Measurements from ENCODE around the gene IGSF3.
"Not testable (repeated sequence)": the region's sequence is repeated elsewhere in the genome, so short reads cannot be mapped to it uniquely, and the experiment has no call there.

Gene IGSF3

DNA sequence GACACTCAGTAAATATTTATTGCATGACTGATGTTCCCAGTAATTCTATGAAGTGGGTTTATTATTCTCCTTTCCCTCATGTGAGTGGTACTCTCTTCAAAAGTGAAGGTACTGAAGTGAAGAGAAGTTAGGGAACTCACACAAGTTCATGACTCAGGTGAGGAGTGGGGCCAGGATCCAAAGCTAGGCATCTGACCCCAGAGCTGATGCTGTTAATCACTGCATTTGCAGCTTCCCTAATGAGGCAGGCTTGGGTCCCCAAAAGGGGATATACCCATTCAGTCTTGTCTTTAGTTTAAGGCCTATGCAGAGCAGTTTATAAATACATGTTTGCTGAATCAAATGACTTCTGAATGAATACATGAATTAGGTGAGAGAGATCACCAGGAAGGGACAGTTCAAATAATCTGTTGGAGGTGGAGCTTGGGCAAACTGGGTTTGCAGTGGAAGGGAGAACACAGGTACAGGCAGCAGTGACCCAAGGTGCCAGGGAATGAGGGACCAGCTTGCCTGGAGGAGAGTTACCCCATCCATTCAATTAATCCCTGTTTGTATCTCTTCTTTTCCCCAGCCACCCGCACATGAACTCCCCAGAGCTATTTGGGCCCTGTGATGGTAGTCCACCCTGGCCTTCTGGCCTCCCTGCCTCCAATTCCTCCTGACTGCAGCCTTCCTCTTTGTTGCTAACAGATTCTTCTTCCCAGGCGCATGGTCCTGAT, 98.7 kb downstream of the IGSF3 start:
- Mint-ChIP-seq H3K27ac (peak overlapping the region; percentile 19 to 77 (median 60)), H3K36me3 (ENCODE audit: low read depth) (peaks cover 12% of the 10 kb centered on the region), H3K9me3 (peaks cover 8% of the 10 kb centered on the region), H3K4me3 (peak overlapping the region; percentile 82 to 86 (median 83)), H3K27me3 (ENCODE audit: low read depth) (peaks cover 16% of the 10 kb centered on the region), H3K4me1 (peaks cover 17% of the 10 kb centered on the region)
- TF ChIP-seq, protein P1, sequence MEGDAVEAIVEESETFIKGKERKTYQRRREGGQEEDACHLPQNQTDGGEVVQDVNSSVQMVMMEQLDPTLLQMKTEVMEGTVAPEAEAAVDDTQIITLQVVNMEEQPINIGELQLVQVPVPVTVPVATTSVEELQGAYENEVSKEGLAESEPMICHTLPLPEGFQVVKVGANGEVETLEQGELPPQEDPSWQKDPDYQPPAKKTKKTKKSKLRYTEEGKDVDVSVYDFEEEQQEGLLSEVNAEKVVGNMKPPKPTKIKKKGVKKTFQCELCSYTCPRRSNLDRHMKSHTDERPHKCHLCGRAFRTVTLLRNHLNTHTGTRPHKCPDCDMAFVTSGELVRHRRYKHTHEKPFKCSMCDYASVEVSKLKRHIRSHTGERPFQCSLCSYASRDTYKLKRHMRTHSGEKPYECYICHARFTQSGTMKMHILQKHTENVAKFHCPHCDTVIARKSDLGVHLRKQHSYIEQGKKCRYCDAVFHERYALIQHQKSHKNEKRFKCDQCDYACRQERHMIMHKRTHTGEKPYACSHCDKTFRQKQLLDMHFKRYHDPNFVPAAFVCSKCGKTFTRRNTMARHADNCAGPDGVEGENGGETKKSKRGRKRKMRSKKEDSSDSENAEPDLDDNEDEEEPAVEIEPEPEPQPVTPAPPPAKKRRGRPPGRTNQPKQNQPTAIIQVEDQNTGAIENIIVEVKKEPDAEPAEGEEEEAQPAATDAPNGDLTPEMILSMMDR (IDR thresholded peaks at IDR 0.05; ENCODE audit: unreplicated experiment in 3 of 3): no peak

DNA sequence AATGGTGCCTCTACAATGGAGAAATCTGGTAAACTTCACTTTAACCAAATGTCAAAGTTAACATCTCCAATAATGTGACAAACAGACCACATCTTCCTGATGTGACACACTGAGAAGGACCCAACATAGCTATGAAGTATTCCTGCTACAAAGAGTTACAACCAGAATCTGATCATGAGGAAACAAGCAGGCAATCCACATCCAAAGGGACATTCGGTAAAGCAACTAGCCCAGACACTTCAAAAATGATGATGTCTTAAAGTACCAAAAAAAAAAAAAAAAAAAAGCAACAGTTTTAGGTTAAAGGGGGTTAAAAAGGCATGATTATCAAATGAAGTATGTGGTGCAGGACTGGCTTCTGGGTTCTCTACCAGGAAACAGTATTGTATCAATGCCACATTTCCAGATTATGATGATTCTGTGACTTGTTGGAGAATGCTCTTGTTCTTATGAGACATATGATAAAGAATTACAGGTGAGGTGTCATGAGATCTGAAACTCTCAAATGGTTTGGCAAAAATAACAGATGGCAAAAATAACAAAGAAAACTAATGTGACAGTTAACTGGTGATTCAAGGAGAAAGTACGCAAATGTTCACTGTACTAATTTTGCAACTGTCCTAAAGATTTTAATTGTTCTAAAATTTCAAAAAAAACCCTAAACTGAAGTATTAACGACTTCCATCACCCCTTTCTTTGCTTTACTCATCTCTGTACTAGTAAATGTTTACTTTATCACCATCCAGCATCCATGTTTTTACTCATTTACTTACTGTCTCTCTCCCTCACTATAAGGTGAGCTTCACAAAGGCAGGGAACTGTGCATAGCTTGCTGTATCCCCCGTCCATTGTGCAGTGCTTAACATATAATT, 99.5 kb downstream of the IGSF3 start:
- peaks cover 16% of the 10 kb centered on the region for H3K27me3 Mint-ChIP-seq (ENCODE audit: low read depth)
- TF ChIP-seq, protein P1 (IDR thresholded peaks at IDR 0.05; ENCODE audit: unreplicated experiment in 3 of 3): no peak
- H3K4me3 Mint-ChIP-seq: peak overlapping the region in 2 of 3 experiments; percentile 37 to 55
- peaks cover 16% of the 10 kb centered on the region for H3K36me3 Mint-ChIP-seq (ENCODE audit: low read depth)
- H3K4me1 Mint-ChIP-seq: peaks cover 17% of the 10 kb centered on the region
- no peak overlapping the region for H3K27ac Mint-ChIP-seq
- H3K9me3 Mint-ChIP-seq: peaks cover 11% of the 10 kb centered on the region

DNA sequence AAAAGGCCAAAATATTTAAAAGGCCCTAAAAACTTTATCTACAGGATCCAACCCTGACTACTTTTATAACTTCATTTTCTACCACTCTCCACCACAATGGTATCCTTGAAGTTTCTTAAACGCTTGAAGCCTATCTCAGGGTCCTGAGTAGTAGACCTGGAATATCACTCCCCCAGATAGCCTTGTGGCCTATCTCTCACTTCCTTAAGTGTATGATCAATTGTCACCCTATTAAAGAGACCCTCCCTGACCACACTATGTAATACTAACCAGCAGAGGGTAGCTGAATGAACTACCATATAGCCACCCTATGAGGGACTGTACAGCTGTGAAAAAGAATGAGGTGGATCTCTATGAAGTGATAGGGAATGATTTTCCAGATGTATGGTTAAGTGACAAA, 102.3 kb downstream of the IGSF3 start:
- Mint-ChIP-seq H3K9me3 (peaks cover 15% of the 10 kb centered on the region), H3K36me3 (ENCODE audit: low read depth) (peaks cover 24% of the 10 kb centered on the region), H3K27ac (no peak overlapping the region), H3K4me3 (no peak overlapping the region), H3K27me3 (ENCODE audit: low read depth) (peaks cover 16% of the 10 kb centered on the region), H3K4me1 (peaks cover 6% of the 10 kb centered on the region)
- TF ChIP-seq, protein P1 (IDR thresholded peaks at IDR 0.05; ENCODE audit: unreplicated experiment in 3 of 3): no peak

DNA sequence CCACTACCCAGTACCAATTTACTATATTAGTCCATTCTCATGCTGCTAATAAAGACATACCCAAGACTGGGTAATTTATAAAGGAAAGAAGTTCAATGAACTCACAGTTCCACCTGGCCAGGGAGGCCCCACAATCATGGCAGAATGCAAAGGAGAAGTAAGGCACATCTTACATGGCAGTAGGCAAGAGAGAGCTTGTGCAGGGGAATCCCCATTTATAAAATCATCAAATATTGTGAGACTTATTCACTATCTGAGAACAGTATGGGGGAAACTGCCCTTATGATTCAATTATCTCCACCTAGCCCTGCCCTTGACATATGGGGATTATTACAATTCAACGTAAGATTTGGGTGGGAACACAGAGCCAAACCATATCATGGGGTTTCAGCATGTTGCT, 103.1 kb downstream of the IGSF3 start:
- peaks cover 6% of the 10 kb centered on the region for H3K4me1 Mint-ChIP-seq
- TF ChIP-seq, protein P1 (IDR thresholded peaks at IDR 0.05; ENCODE audit: unreplicated experiment in 3 of 3): no peak
- H3K9me3 Mint-ChIP-seq: peaks cover 15% of the 10 kb centered on the region

DNA sequence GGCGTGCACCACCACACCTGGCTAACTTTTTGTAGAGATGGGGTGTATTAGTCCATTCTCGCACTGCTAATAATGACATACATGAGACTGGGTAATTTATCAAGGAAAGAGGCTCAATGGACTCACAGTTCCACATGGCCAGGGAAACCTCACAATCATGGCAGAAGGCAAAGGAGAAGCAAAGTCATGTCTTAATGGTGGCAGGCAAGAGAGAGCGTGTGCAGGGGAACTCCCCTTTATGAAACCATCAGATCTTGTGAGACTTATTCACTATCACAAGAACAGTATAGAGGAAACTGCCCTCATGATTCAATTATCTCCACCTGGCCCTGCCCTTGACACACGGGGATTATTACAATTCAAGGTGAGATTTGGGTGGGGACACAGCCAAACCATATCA, 105.1 kb downstream of the IGSF3 start:
- not testable (repeated sequence) for H3K27me3 Mint-ChIP-seq (ENCODE audit: low read depth); H3K4me1 Mint-ChIP-seq; H3K27ac Mint-ChIP-seq; H3K4me3 Mint-ChIP-seq
- peaks cover 15% of the 10 kb centered on the region for H3K9me3 Mint-ChIP-seq
- H3K36me3 Mint-ChIP-seq (ENCODE audit: low read depth): peaks cover 24% of the 10 kb centered on the region

More for the DNA sequence above, 103.1 kb downstream of the IGSF3 start:
- H3K27ac Mint-ChIP-seq: no peak overlapping the region
- peaks cover 9% of the 10 kb centered on the region for H3K27me3 Mint-ChIP-seq (ENCODE audit: low read depth)
- H3K36me3 Mint-ChIP-seq (ENCODE audit: low read depth): peaks cover 24% of the 10 kb centered on the region
- no peak overlapping the region for H3K4me3 Mint-ChIP-seq

DNA sequence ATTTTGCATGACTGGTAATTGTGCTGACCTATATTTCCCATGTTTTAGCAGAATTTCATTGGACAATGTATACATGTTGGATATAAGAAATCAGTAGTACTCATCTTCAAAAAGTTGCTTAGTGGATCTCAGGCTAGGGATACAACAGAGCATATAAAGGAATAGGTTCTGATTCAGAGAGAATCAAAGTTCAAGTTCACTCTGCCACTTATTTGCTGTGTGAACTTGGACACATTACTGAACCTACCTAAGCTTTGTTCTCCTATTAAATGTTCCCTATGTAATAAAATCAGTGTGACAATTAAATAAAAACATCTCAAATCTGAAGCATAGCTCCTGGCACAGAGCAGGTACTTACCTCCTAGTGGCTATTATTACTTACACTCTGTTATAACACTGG, 106.0 kb downstream of the IGSF3 start:
- TF ChIP-seq, protein P1 (IDR thresholded peaks at IDR 0.05; ENCODE audit: unreplicated experiment in 3 of 3): no peak
- H3K9me3 Mint-ChIP-seq: peaks cover 15% of the 10 kb centered on the region
- no peaks in the 10 kb centered on the region for H3K4me1 Mint-ChIP-seq
- H3K27me3 Mint-ChIP-seq (ENCODE audit: low read depth): peaks cover 5% of the 10 kb centered on the region
- peaks cover 24% of the 10 kb centered on the region for H3K36me3 Mint-ChIP-seq (ENCODE audit: low read depth)
- H3K27ac Mint-ChIP-seq: no peak overlapping the region
- no peak overlapping the region for H3K4me3 Mint-ChIP-seq

Data from nephron (organoid).